HCT116 (cell line): ENCODE data around the gene FSTL4. TPM values are rescaled to one million over a fixed set of nuclear protein-coding genes. Genes with fewer than 3 reads are reported as not detected.

Source experiments
- ATAC-seq: fragments of 200-7000 bp; cut with Tn5 transposase; 2 replicates; pipeline ENCODE4 v1.9.1; 2020; ENCODE audit warnings: mild to moderate bottlenecking, moderate library complexity
- BruUV-seq: library from RNA; stranded (reverse); fragments of 400-500 nt; replicated peaks from 2 replicates; lab custom pipeline; 2021; lab: Mats Ljungman, UMichigan
- CTCF ChIA-PET: fragments of 300-600 bp; sonication (Branson Sonifier 250); formaldehyde crosslinking; loops from one replicate; lab custom pipeline; 2021; ENCODE audit warnings: antibody characterized with exemption; lab: Charles Lee
- POLR2A ChIA-PET: fragments of 300-600, 350-600 bp; sonication (Branson Sonifier 250); formaldehyde crosslinking; loops from one replicate; lab custom pipeline; 2021; ENCODE audit warnings: antibody characterized with exemption; lab: Charles Lee
- RAD21 ChIA-PET, 2 experiments: fragments of 300-600 bp; sonication (Branson Sonifier 250); formaldehyde crosslinking; loops; one replicate each; lab custom pipeline; 2023; ENCODE audit warnings: low total read pairs in 2 of 2; ENCODE audit not compliant: uncharacterized antibody in 2 of 2, unreplicated experiment in 2 of 2, low non-redundant PET in 1 of 2; lab: Charles Lee
- DNase-seq: peaks from one replicate; pipeline ENCODE4 v3.0.0-alpha.2; 2010; ENCODE audit warnings: low read depth, low spot score
- H2AFZ ChIP-seq: fragments of 200-600 bp; shearing (Covaris generic), sonication (generic); 2 replicates; pipeline ENCODE4 v1.6.1; 2017; ENCODE audit warnings: low read depth, mixed run types, mixed read lengths, antibody characterized with exemption, low read length; ENCODE audit not compliant: poor library complexity, severe bottlenecking
- H3K27ac ChIP-seq: 2 replicates; pipeline ENCODE4 v1.5.1; 2012; ENCODE audit warnings: low read depth, low read length
- H3K27me3 ChIP-seq: fragments of 200-600 bp; sonication (generic); 2 replicates; pipeline ENCODE4 v1.6.1; 2016; ENCODE audit warnings: mixed run types, low read length, mixed read lengths; ENCODE audit not compliant: insufficient read depth
- H3K36me3 ChIP-seq, 2 experiments: fragments of 200-500 bp in 1 of 2; fragments of 200-600 bp in 1 of 2; sonication (Bioruptor generic) in 1 of 2; sonication (generic) in 1 of 2; 2 replicates each; pipeline versions ENCODE4 v1.5.1 to v1.6.1; 2014 to 2016; ENCODE audit warnings: low read length in 2 of 2, inconsistent platforms in 1 of 2, mixed read lengths in 1 of 2, mixed run types in 1 of 2; ENCODE audit not compliant: insufficient read depth in 2 of 2, control insufficient read depth in 1 of 2
- H3K4me1 ChIP-seq, 2 experiments: fragments of 200-600 bp in 1 of 2; sonication (generic) in 1 of 2; 2 replicates each; pipeline versions ENCODE4 v1.5.1 to v1.6.1; 2012 to 2017; ENCODE audit warnings: low read length in 2 of 2, inconsistent platforms in 1 of 2, mild to moderate bottlenecking in 1 of 2, mixed read lengths in 1 of 2, mixed run types in 1 of 2, moderate library complexity in 1 of 2; ENCODE audit not compliant: insufficient read depth in 2 of 2, control insufficient read depth in 1 of 2
- H3K4me2 ChIP-seq: fragments of 200-600 bp; sonication (generic); 2 replicates; pipeline ENCODE4 v1.6.1; 2017; ENCODE audit warnings: mixed run types, low read length, mixed read lengths
- H3K4me3 ChIP-seq, 2 experiments: fragments of 200-600 bp in 1 of 2; sonication (generic) in 1 of 2; replicated peaks in 1 of 2; 2 replicates each; pipeline ENCODE4 v1.5.1; 2011 to 2016; ENCODE audit warnings: low read length in 2 of 2, control low read depth in 1 of 2, low read depth in 1 of 2, mild to moderate bottlenecking in 1 of 2, mixed read lengths in 1 of 2, mixed run types in 1 of 2
- H3K79me2 ChIP-seq: fragments of 200-600 bp; sonication (generic); 2 replicates; pipeline ENCODE4 v1.6.1; 2017; ENCODE audit warnings: mild to moderate bottlenecking, mixed run types, low read length, moderate library complexity, mixed read lengths; ENCODE audit not compliant: insufficient read depth
- H3K9ac ChIP-seq: fragments of 200-600 bp; sonication (generic); 2 replicates; pipeline ENCODE4 v1.6.1; 2016; ENCODE audit warnings: low read length, mixed read lengths
- H3K9me2 ChIP-seq: fragments of 200-600 bp; sonication (generic), shearing (Covaris generic); 2 replicates; pipeline ENCODE4 v1.6.1; 2017; ENCODE audit warnings: mixed run types, mild to moderate bottlenecking, moderate library complexity; ENCODE audit not compliant: insufficient read depth
- H3K9me3 ChIP-seq, 2 experiments: fragments of 200-500 bp in 1 of 2; fragments of 200-600 bp in 1 of 2; sonication (Bioruptor generic) in 1 of 2; sonication (generic) in 1 of 2; 2 replicates each; pipeline ENCODE4 v1.6.1; 2014 to 2017; ENCODE audit warnings: low read length in 2 of 2, mixed read lengths in 2 of 2, inconsistent platforms in 1 of 2, low read depth in 1 of 2, mild to moderate bottlenecking in 1 of 2, mixed run types in 1 of 2, moderate library complexity in 1 of 2; ENCODE audit not compliant: control insufficient read depth in 1 of 2, insufficient read depth in 1 of 2
- H4K20me1 ChIP-seq: fragments of 200-600 bp; sonication (generic), shearing (Covaris generic); 2 replicates; pipeline ENCODE4 v1.6.1; 2017; ENCODE audit warnings: mixed run types, mild to moderate bottlenecking, moderate library complexity; ENCODE audit not compliant: insufficient read depth
- CEBPB ChIP-seq: IDR thresholded peaks from 2 replicates; pipeline ENCODE4 v1.6.1; 2012; ENCODE audit warnings: low read depth
- CTCF ChIP-seq, 3 experiments: fragments of 200-600 bp in 1 of 3; sonication (generic) in 1 of 3; IDR thresholded peaks in 2 of 3; conservative IDR thresholded peaks in 1 of 3; 2 replicates each; pipeline ENCODE4 v1.5.1; 2012 to 2017; ENCODE audit warnings: low read depth in 2 of 3, low read length in 2 of 3, antibody characterized with exemption in 1 of 3, borderline replicate concordance in 1 of 3, control low read depth in 1 of 3, mild to moderate bottlenecking in 1 of 3, mixed read lengths in 1 of 3, mixed run types in 1 of 3, moderate library complexity in 1 of 3; ENCODE audit not compliant: insufficient read depth in 1 of 3
- ELF1 ChIP-seq: IDR thresholded peaks from 2 replicates; pipeline ENCODE4 v1.6.1; 2012; ENCODE audit warnings: low read depth, borderline replicate concordance
- EZH2 ChIP-seq: fragments of 200-600 bp; sonication (generic); IDR thresholded peaks from 2 replicates; pipeline ENCODE4 v1.6.1; 2017; ENCODE audit warnings: antibody characterized with exemption, mixed run types
- RAD21 ChIP-seq: IDR thresholded peaks from 2 replicates; pipeline ENCODE4 v1.6.1; 2012; ENCODE audit warnings: low read depth, mild to moderate bottlenecking
- SP1 ChIP-seq: IDR thresholded peaks from 2 replicates; pipeline ENCODE4 v1.6.1; 2012; ENCODE audit warnings: low read depth
- intact Hi-C: fragments of 100-400 bp; cut with micrococcal nuclease; formaldehyde crosslinking; loops from 2 replicates; pipeline ENCODE4 v1.10.0; 2022
- total RNA-seq: library from RNA; stranded (reverse); gene quantifications from one replicate; pipeline ENCODE4 v1.2.1, GENCODE V29; 2021; ENCODE audit not compliant: unreplicated experiment

FSTL4 gene
- total RNA-seq, 1 experiment from 2014 or later: 0.37 TPM

- Histone ChIP-seq H3K4me1 (peaks cover 0 to 9% of the 10 kb centered on the region in 2 experiments; a peak in 2 of 4 replicates), H3K36me3 (no peaks in the 10 kb centered on the region), H3K9ac (no peak overlapping the region), H2AFZ (peak overlapping the region; percentile 32), H3K9me2 (no peaks in the 10 kb centered on the region), H3K4me3 (no peak overlapping the region), H3K79me2 (no peaks in the 10 kb centered on the region), H3K27ac (no peak overlapping the region), H3K9me3 (no peaks in the 10 kb centered on the region), H4K20me1 (no peaks in the 10 kb centered on the region), H3K27me3 (peaks cover 8% of the 10 kb centered on the region; the same call in 1 of the 2 replicates), H3K4me2 (peak overlapping the region; percentile 35; the same call in 1 of the 2 replicates)
- peak; percentile 56 for DNase-seq
- BruUV-seq: no TSS peak
- peak; percentile 100 for ATAC-seq
- TF ChIP-seq SP1: no peak
- TF ChIP-seq EZH2: no peak
- TF ChIP-seq RAD21: peak; percentile 67
- TF ChIP-seq CTCF (IDR thresholded peaks at IDR 0.05 in 2 of 3, conservative IDR thresholded peaks at IDR 0.05 in 1 of 3; ENCODE audit: borderline replicate concordance in 1 of 3, insufficient read depth in 1 of 3, low read depth in 2 of 3, low read length in 2 of 3): peak; percentile 41 to 73 (median 44); a peak in 5 of 6 replicates
- CTCF ChIA-PET: interaction anchor here (1.0 kb wide), 1 partner anchor 31 kb away, joined by 3 read pairs; no protein-coding TSS in a partner anchor
- POLR2A ChIA-PET: no interaction called here
- intact Hi-C loops: loop anchor here (1.0 kb wide), 1 partner anchor 236 kb away; no protein-coding TSS in a partner anchor
- RAD21 ChIA-PET: no interaction called here
Observed at GRCh38 chr5:133347039-133347438, 265.3 kb downstream of the FSTL4 start.

GRCh38 chr5:133344266-133344665 is 268.1 kb downstream of the FSTL4 start:
- ChIA-PET RAD21 (no interaction called here), POLR2A (no interaction called here)

More at GRCh38 chr5:133344266-133344665, 268.1 kb downstream of the FSTL4 start:
- Histone ChIP-seq H3K27me3 (0 out of 2 replicates have a peak, but pooled peaks cover 3% of the 10 kb centered on the region), H3K4me2 (no peak overlapping the region), H3K4me1 (peaks cover 0 to 14% of the 10 kb centered on the region in 2 experiments; a peak in 2 of 4 replicates), H3K27ac (no peak overlapping the region), H3K79me2 (no peaks in the 10 kb centered on the region), H3K9me3 (no peaks in the 10 kb centered on the region), H3K36me3 (no peaks in the 10 kb centered on the region)
- no peak for DNase-seq
- CTCF ChIA-PET: no interaction called here
- intact Hi-C loops: no loop called here
- TF ChIP-seq ELF1 (no peak), CEBPB (0 out of 2 replicates have a peak, but pooled peaks have one; percentile 13)
- TF ChIP-seq, all 23 proteins: peak for 1
- ATAC-seq: no peak
- Histone ChIP-seq H2AFZ (no peak overlapping the region), H4K20me1 (no peaks in the 10 kb centered on the region), H3K4me3 (no peak overlapping the region), H3K9ac (no peak overlapping the region), H3K9me2 (no peaks in the 10 kb centered on the region)
- no TSS peak for BruUV-seq
